Measurements from ENCODE around the gene AOPEP. TPM values are rescaled to one million over a fixed set of nuclear protein-coding genes. Genes with fewer than 3 reads are reported as not detected.

Gene AOPEP
- total RNA-seq, 4 donors from 2014 or later: 126 to 216 (median 136) TPM

- H3K4me3 ChIP-seq (replicated peaks in 1 of 3): no peak overlapping the region
- TF ChIP-seq POLR2A (IDR thresholded peaks at IDR 0.05): no peak
- TF ChIP-seq, protein P1, sequence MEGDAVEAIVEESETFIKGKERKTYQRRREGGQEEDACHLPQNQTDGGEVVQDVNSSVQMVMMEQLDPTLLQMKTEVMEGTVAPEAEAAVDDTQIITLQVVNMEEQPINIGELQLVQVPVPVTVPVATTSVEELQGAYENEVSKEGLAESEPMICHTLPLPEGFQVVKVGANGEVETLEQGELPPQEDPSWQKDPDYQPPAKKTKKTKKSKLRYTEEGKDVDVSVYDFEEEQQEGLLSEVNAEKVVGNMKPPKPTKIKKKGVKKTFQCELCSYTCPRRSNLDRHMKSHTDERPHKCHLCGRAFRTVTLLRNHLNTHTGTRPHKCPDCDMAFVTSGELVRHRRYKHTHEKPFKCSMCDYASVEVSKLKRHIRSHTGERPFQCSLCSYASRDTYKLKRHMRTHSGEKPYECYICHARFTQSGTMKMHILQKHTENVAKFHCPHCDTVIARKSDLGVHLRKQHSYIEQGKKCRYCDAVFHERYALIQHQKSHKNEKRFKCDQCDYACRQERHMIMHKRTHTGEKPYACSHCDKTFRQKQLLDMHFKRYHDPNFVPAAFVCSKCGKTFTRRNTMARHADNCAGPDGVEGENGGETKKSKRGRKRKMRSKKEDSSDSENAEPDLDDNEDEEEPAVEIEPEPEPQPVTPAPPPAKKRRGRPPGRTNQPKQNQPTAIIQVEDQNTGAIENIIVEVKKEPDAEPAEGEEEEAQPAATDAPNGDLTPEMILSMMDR (IDR thresholded peaks at IDR 0.05): no peak
- no peak overlapping the region for H3K27ac ChIP-seq
- H3K9me3 ChIP-seq: no peaks in the 10 kb centered on the region
- no peak for DNase-seq
- WGBS, 2 donors: 92 to 96% methylated on average over 6 of the region's 6 CpGs
- intact Hi-C loops (cut with DNase I): no loop called here
- peaks cover 9 to 13% of the 10 kb centered on the region in 2 donors for H3K4me1 ChIP-seq
- no peaks in the 10 kb centered on the region for H3K27me3 ChIP-seq
- H3K36me3 ChIP-seq: no peaks in the 10 kb centered on the region
These were observed 60.8 kb downstream of the AOPEP start for GRCh38 chr9:94787266-94787665.

DNA sequence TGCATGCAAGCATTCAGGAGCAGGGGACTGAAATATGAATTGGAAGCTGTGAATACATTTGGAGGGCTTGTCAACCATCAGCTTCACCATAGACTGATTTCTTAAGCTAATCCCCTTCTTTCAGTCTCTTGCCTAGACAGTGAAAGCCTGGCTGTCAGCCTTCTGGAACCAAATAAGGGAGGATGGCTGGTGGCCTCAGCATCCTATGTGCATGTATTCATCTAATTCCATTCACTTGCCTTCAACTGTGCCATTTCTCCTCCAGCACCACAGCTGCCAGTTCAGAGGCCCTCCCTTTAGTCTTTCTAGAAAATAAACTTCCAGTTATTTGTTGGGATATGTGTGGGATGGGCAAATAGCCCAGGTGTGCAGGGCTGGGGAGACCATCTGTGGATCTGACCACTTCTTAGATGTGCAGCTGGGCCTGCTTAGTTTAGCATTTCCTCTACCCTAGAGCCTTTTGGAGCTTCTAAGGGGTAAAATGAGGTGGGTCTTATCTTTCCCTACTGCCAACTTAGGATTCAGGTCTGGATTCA is 62.1 kb downstream of the AOPEP start:
- Histone ChIP-seq H3K9me3 (no peaks in the 10 kb centered on the region), H3K4me3 (replicated peaks in 1 of 3) (no peak overlapping the region), H3K27ac (no peak overlapping the region), H3K36me3 (no peaks in the 10 kb centered on the region), H3K27me3 (no peaks in the 10 kb centered on the region), H3K4me1 (peaks cover 0 to 13% of the 10 kb centered on the region in 2 donors)
- TF ChIP-seq POLR2A (IDR thresholded peaks at IDR 0.05): no peak
- no peak for DNase-seq
- intact Hi-C loops (cut with DNase I): no loop called here

- intact Hi-C loops (cut with DNase I): no loop called here
- no peaks in the 10 kb centered on the region for H3K9me3 ChIP-seq
- no peak overlapping the region for H3K4me3 ChIP-seq (replicated peaks in 1 of 3)
- WGBS, 2 donors: 50 to 62% methylated on average over 4 of the region's 4 CpGs
- peak; percentile 35 to 50 for DNase-seq
- no peak overlapping the region for H3K27ac ChIP-seq
- H3K36me3 ChIP-seq: no peaks in the 10 kb centered on the region
- H3K4me1 ChIP-seq: peaks cover 2 to 18% of the 10 kb centered on the region in 2 donors
- TF ChIP-seq, protein P1 (IDR thresholded peaks at IDR 0.05): no peak
- TF ChIP-seq POLR2A (IDR thresholded peaks at IDR 0.05): no peak
- no peaks in the 10 kb centered on the region for H3K27me3 ChIP-seq
These were observed 64.9 kb downstream of the AOPEP start for GRCh38 chr9:94791435-94791834.

GRCh38 chr9:94792511-94792910 is 66.0 kb downstream of the AOPEP start:
- 85 to 88% methylated on average over 5 of the region's 5 CpGs for WGBS, 2 donors
- Histone ChIP-seq H3K4me3 (replicated peaks in 1 of 3) (no peak overlapping the region), H3K4me1 (peaks cover 2 to 23% of the 10 kb centered on the region in 2 donors), H3K27ac (peak overlapping the region in 1 of 3 donors; percentile 58), H3K27me3 (no peaks in the 10 kb centered on the region), H3K36me3 (no peaks in the 10 kb centered on the region), H3K9me3 (no peaks in the 10 kb centered on the region)
- intact Hi-C loops (cut with DNase I): no loop called here
- no peak for DNase-seq
- TF ChIP-seq, protein P1 (IDR thresholded peaks at IDR 0.05): no peak
- TF ChIP-seq POLR2A (IDR thresholded peaks at IDR 0.05): no peak

- no peaks in the 10 kb centered on the region for H3K9me3 ChIP-seq
- no peak for TF ChIP-seq POLR2A (IDR thresholded peaks at IDR 0.05)
- TF ChIP-seq, protein P1 (IDR thresholded peaks at IDR 0.05): no peak
- DNase-seq: no peak
- H3K36me3 ChIP-seq: no peaks in the 10 kb centered on the region
- peaks cover 2 to 23% of the 10 kb centered on the region in 2 donors for H3K4me1 ChIP-seq
- no peak overlapping the region for H3K27ac ChIP-seq
- WGBS, 2 donors: 92 to 100% methylated on average over 1 of the region's 1 CpG
- H3K27me3 ChIP-seq: no peaks in the 10 kb centered on the region
- intact Hi-C loops (cut with DNase I): no loop called here
- H3K4me3 ChIP-seq (replicated peaks in 1 of 3): no peak overlapping the region
These were observed 68.1 kb downstream of the AOPEP start for GRCh38 chr9:94794476-94795167.

Measured in thyroid gland (tissue), 4 donors.